H9 (cell line): Measurements from ENCODE around the gene DEPDC5. TPM values are rescaled to one million over a fixed set of nuclear protein-coding genes. Genes with fewer than 3 reads are reported as not detected.

Experiments used
- DNase-seq: peaks from one replicate; pipeline ENCODE4 v3.0.0-alpha.2; 2017
- H2AFZ ChIP-seq: one replicate; pipeline ENCODE4 v1.6.1; 2013; ENCODE audit warnings: mild to moderate bottlenecking, low read length, control low read depth, moderate library complexity
- H2AK5ac ChIP-seq: 2 replicates; pipeline ENCODE4 v1.6.1; 2013; ENCODE audit warnings: low read length, control low read depth, mixed read lengths; ENCODE audit not compliant: insufficient read length
- H2BK120ac ChIP-seq: one replicate; pipeline ENCODE4 v1.6.1; 2013; ENCODE audit warnings: low read depth, mild to moderate bottlenecking, low read length, control low read depth, inconsistent platforms; ENCODE audit not compliant: poor library complexity, severe bottlenecking
- H2BK12ac ChIP-seq: 2 replicates; pipeline ENCODE4 v1.6.1; 2013; ENCODE audit warnings: low read length, control low read depth, mixed read lengths, low read depth; ENCODE audit not compliant: insufficient read length
- H2BK15ac ChIP-seq: 2 replicates; pipeline ENCODE4 v1.6.1; 2013; ENCODE audit warnings: low read depth, low read length, control low read depth
- H2BK20ac ChIP-seq: one replicate; pipeline ENCODE4 v1.6.1; 2013; ENCODE audit warnings: low read depth, mild to moderate bottlenecking, low read length, control low read depth, inconsistent platforms; ENCODE audit not compliant: poor library complexity, severe bottlenecking
- H2BK5ac ChIP-seq: 2 replicates; pipeline ENCODE4 v1.6.1; 2013; ENCODE audit warnings: low read length, control low read depth, mixed read lengths; ENCODE audit not compliant: insufficient read length
- H3K14ac ChIP-seq: 2 replicates; pipeline ENCODE4 v1.6.1; 2013; ENCODE audit warnings: low read length, control low read depth; ENCODE audit not compliant: insufficient read depth
- H3K18ac ChIP-seq: 2 replicates; pipeline ENCODE4 v1.6.1; 2013; ENCODE audit warnings: low read depth, mild to moderate bottlenecking, mixed read lengths, low read length, control low read depth; ENCODE audit not compliant: insufficient read length
- H3K23ac ChIP-seq: 2 replicates; pipeline ENCODE4 v1.6.1; 2013; ENCODE audit warnings: low read length, control low read depth, mixed read lengths, low read depth; ENCODE audit not compliant: insufficient read length
- H3K23me2 ChIP-seq: 2 replicates; pipeline ENCODE4 v1.6.1; 2013; ENCODE audit warnings: low read depth, mild to moderate bottlenecking, mixed read lengths, low read length, control low read depth; ENCODE audit not compliant: insufficient read length, poor library complexity, severe bottlenecking
- H3K27ac ChIP-seq: 2 replicates; pipeline ENCODE4 v1.5.1; 2013; ENCODE audit warnings: low read length, control low read depth, mixed read lengths, low read depth; ENCODE audit not compliant: insufficient read length
- H3K27me3 ChIP-seq: 2 replicates; pipeline ENCODE4 v1.6.1; 2013; ENCODE audit warnings: low read length, control low read depth, inconsistent platforms; ENCODE audit not compliant: insufficient read depth
- H3K4ac ChIP-seq: 2 replicates; pipeline ENCODE4 v1.6.1; 2013; ENCODE audit warnings: low read depth, mild to moderate bottlenecking, control low read depth, inconsistent platforms, low read length, moderate library complexity
- H3K4me1 ChIP-seq: 2 replicates; pipeline ENCODE4 v1.6.1; 2013; ENCODE audit warnings: low read length, control low read depth, inconsistent platforms; ENCODE audit not compliant: insufficient read depth
- H3K4me2 ChIP-seq: 2 replicates; pipeline ENCODE4 v1.6.1; 2013; ENCODE audit warnings: low read length, control low read depth, mixed read lengths; ENCODE audit not compliant: insufficient read length, insufficient read depth
- H3K56ac ChIP-seq: 2 replicates; pipeline ENCODE4 v1.6.1; 2013; ENCODE audit warnings: low read depth, mild to moderate bottlenecking, mixed read lengths, low read length, control low read depth; ENCODE audit not compliant: insufficient read length
- H3K79me1 ChIP-seq: 2 replicates; pipeline ENCODE4 v1.6.1; 2013; ENCODE audit warnings: low read depth, mild to moderate bottlenecking, moderate library complexity, low read length, control low read depth, inconsistent platforms; ENCODE audit not compliant: insufficient read depth, poor library complexity, severe bottlenecking
- H3K79me2 ChIP-seq: 2 replicates; pipeline ENCODE4 v1.6.1; 2013; ENCODE audit warnings: low read length, control low read depth, inconsistent platforms; ENCODE audit not compliant: insufficient read depth
- H3K9ac ChIP-seq: 2 replicates; pipeline ENCODE4 v1.6.1; 2013; ENCODE audit warnings: low read length, control low read depth, mixed read lengths; ENCODE audit not compliant: insufficient read length; ENCODE audit errors: extremely low read depth
- H3K9me3 ChIP-seq: one replicate; pipeline ENCODE4 v1.6.1; 2013; ENCODE audit warnings: low read depth, low read length, inconsistent platforms; ENCODE audit not compliant: control insufficient read depth
- H3T11ph ChIP-seq: one replicate; pipeline ENCODE4 v1.6.1; 2013; ENCODE audit warnings: mild to moderate bottlenecking, low read length, control low read depth, inconsistent platforms
- H4K20me1 ChIP-seq: one replicate; pipeline ENCODE4 v1.6.1; 2013; ENCODE audit not compliant: control insufficient read depth, insufficient read length, insufficient read depth
- H4K5ac ChIP-seq: 2 replicates; pipeline ENCODE4 v1.6.1; 2013; ENCODE audit warnings: low read depth, mild to moderate bottlenecking, mixed read lengths, low read length, control low read depth; ENCODE audit not compliant: insufficient read length
- H4K8ac ChIP-seq: replicated peaks from 2 replicates; pipeline ENCODE4 v1.6.1; 2013; ENCODE audit warnings: low read length, control low read depth, mixed read lengths, low read depth; ENCODE audit not compliant: insufficient read length
- H4K91ac ChIP-seq: 2 replicates; pipeline ENCODE4 v1.6.1; 2013; ENCODE audit warnings: low read depth, mild to moderate bottlenecking, moderate library complexity, mixed read lengths, low read length, control low read depth; ENCODE audit not compliant: insufficient read length
- H3K27ac Mint-ChIP-seq, 3 experiments: 2 replicates in 2 of 3; 3 replicates in 1 of 3; pipeline ENCODE4 v1.8.0; 2020 to 2021; ENCODE audit warnings: mixed read lengths in 3 of 3, mild to moderate bottlenecking in 1 of 3, moderate library complexity in 1 of 3
- H3K27me3 Mint-ChIP-seq: 2 replicates; pipeline ENCODE4 v1.8.0; 2021; ENCODE audit warnings: low read depth, mild to moderate bottlenecking, moderate library complexity, mixed read lengths
- H3K36me3 Mint-ChIP-seq, 3 experiments: 2 replicates in 2 of 3; 3 replicates in 1 of 3; pipeline ENCODE4 v1.8.0; 2020 to 2021; ENCODE audit warnings: low read depth in 3 of 3, mixed read lengths in 3 of 3; ENCODE audit not compliant: insufficient read depth in 1 of 3
- H3K4me1 Mint-ChIP-seq, 2 experiments: 2 replicates each; pipeline ENCODE4 v1.8.0; 2020; ENCODE audit warnings: mixed read lengths in 2 of 2
- H3K4me3 Mint-ChIP-seq, 2 experiments: 2 replicates in 1 of 2; 3 replicates in 1 of 2; pipeline ENCODE4 v1.8.0; 2020 to 2021; ENCODE audit warnings: mild to moderate bottlenecking in 2 of 2, mixed read lengths in 2 of 2, moderate library complexity in 1 of 2
- H3K9me3 Mint-ChIP-seq, 2 experiments: 2 replicates in 1 of 2; 3 replicates in 1 of 2; pipeline ENCODE4 v1.8.0; 2020; ENCODE audit warnings: mild to moderate bottlenecking in 2 of 2, mixed read lengths in 2 of 2, moderate library complexity in 1 of 2
- CTCF ChIP-seq: fragments of 200-600 bp; sonication (generic); conservative IDR thresholded peaks from 3 replicates; pipeline ENCODE4 v1.8.0; 2021; ENCODE audit warnings: antibody characterized with exemption, mild to moderate bottlenecking
- WGBS: extraction: QIAGEN DNeasy Blood & Tissue Kit; methylation state at CpG from one replicate; pipeline ENCODE4 v1.1.7; 2013; ENCODE audit warnings: missing lambda C conversion rate, low lambda C conversion rate, mixed read lengths; ENCODE audit not compliant: insufficient read length; ENCODE audit errors: extremely low coverage; 5-methylcytosine and 5-hydroxymethylcytosine counted together
- total RNA-seq: library from RNA; stranded (reverse); gene quantifications from 2 replicates; pipeline ENCODE4 v1.2.1, GENCODE V29; 2021

Gene DEPDC5
- total RNA-seq, 1 experiment from 2014 or later = 29.2 TPM

- no peak overlapping the region for H3K18ac ChIP-seq
- H2BK15ac ChIP-seq = no peak overlapping the region
- no peak overlapping the region for H3K4me3 Mint-ChIP-seq
- no peaks in the 10 kb centered on the region for H3K4me1 ChIP-seq
- H2BK5ac ChIP-seq = no peak overlapping the region
- no CpG with 5 or more reads among the region's 6 CpGs for WGBS
- no peak overlapping the region for H2AFZ ChIP-seq
- no peak overlapping the region for H4K8ac ChIP-seq
- H3K4me2 ChIP-seq = no peak overlapping the region
- no peaks in the 10 kb centered on the region for H3K36me3 Mint-ChIP-seq
- H3K23ac ChIP-seq = no peak overlapping the region
- peaks cover 7 to 16% of the 10 kb centered on the region in 2 experiments for H3K4me1 Mint-ChIP-seq
- H4K5ac ChIP-seq = no peak overlapping the region
- no peaks in the 10 kb centered on the region for H3K79me2 ChIP-seq
- H3K9ac ChIP-seq = no peak overlapping the region
- H3K79me1 ChIP-seq = no peaks in the 10 kb centered on the region
- H2AK5ac ChIP-seq = no peak overlapping the region
- no peak overlapping the region for H2BK12ac ChIP-seq
- no peak overlapping the region for H4K91ac ChIP-seq
- H4K20me1 ChIP-seq = no peaks in the 10 kb centered on the region
- H2BK120ac ChIP-seq = no peak overlapping the region
- no peaks in the 10 kb centered on the region for H3K27me3 ChIP-seq
- no peak overlapping the region for H3K4ac ChIP-seq
- H3T11ph ChIP-seq = no peak overlapping the region
- no peak overlapping the region for H3K56ac ChIP-seq
- no peaks in the 10 kb centered on the region for H3K23me2 ChIP-seq
- peaks cover 15% of the 10 kb centered on the region for H3K27me3 Mint-ChIP-seq
- H3K9me3 ChIP-seq = no peaks in the 10 kb centered on the region
- no peak for DNase-seq
- no peaks in the 10 kb centered on the region; a peak in 1 of 5 replicates for H3K9me3 Mint-ChIP-seq
- TF ChIP-seq CTCF = no peak
- H2BK20ac ChIP-seq = no peak overlapping the region
- no peak overlapping the region for H3K27ac ChIP-seq
- H3K14ac ChIP-seq = no peak overlapping the region
- H3K27ac Mint-ChIP-seq = no peak overlapping the region
Measured at GRCh38 chr22:31933406-31933805, 179.6 kb downstream of the DEPDC5 start.
